ENCODE results near the gene RSPH6A. TPM values are rescaled to one million over a fixed set of nuclear protein-coding genes. Genes with fewer than 3 reads are reported as not detected.

Gene RSPH6A
- polyA plus RNA-seq, 2 donors: 0.16 TPM; not detected in 1

- peaks cover 0 to 17% of the 10 kb centered on the region in 2 donors for H3K36me3 ChIP-seq (ENCODE audit: control insufficient read depth in 2 of 2, insufficient read depth in 2 of 2, low read length in 1 of 2)
- peaks cover 5 to 10% of the 10 kb centered on the region in 2 donors for H3K4me1 ChIP-seq (ENCODE audit: control insufficient read depth in 2 of 2, insufficient read depth in 2 of 2, low read length in 1 of 2)
- peak within 1 kb of the TSS; percentile 64 to 76 for H3K4me3 ChIP-seq (ENCODE audit: low read depth in 1 of 2, low read length in 2 of 2)
- H3K9me3 ChIP-seq (ENCODE audit: control insufficient read depth in 2 of 2, insufficient read depth in 1 of 2, low read depth in 1 of 2, low read length in 1 of 2): no peaks in the 10 kb centered on the region
- WGBS, 2 donors: 0 to 1% methylated on average over 51 to 70 of the region's 70 CpGs
- H3K27me3 ChIP-seq (ENCODE audit: control insufficient read depth in 1 of 2, insufficient read depth in 2 of 2, low read length in 2 of 2): no peaks in the 10 kb centered on the region
- peak within 1 kb of the TSS; percentile 96 to 98 for H3K27ac ChIP-seq (ENCODE audit: low read depth in 2 of 2, low read length in 1 of 2)
Measured at GRCh38 chr19:45768984-45769782, 45.9 kb downstream of the RSPH6A start, which contains the start of gene SIX5. TSS of gene SIX5 (minus strand) at chr19:45769252. CDS start at chr19:45768844, 408 bp downstream.

- Histone ChIP-seq H3K36me3 (ENCODE audit: control insufficient read depth in 2 of 2, insufficient read depth in 2 of 2, low read length in 1 of 2) (peaks cover 0 to 17% of the 10 kb centered on the region in 2 donors), H3K4me3 (ENCODE audit: low read depth in 1 of 2, low read length in 2 of 2) (peak overlapping the region; percentile 64 to 76), H3K27me3 (ENCODE audit: control insufficient read depth in 1 of 2, insufficient read depth in 2 of 2, low read length in 2 of 2) (no peaks in the 10 kb centered on the region), H3K27ac (ENCODE audit: low read depth in 2 of 2, low read length in 1 of 2) (peak overlapping the region; percentile 96 to 98), H3K9me3 (ENCODE audit: control insufficient read depth in 2 of 2, insufficient read depth in 1 of 2, low read depth in 1 of 2, low read length in 1 of 2) (no peaks in the 10 kb centered on the region), H3K4me1 (ENCODE audit: control insufficient read depth in 2 of 2, insufficient read depth in 2 of 2, low read length in 1 of 2) (peaks cover 5 to 10% of the 10 kb centered on the region in 2 donors)
- 0 to 1% methylated on average over 6 to 33 of the region's 33 CpGs for WGBS, 2 donors
Measured at GRCh38 chr19:45768655-45768983, 46.5 kb downstream of the RSPH6A start.

- H3K27me3 ChIP-seq (ENCODE audit: control insufficient read depth in 1 of 2, insufficient read depth in 2 of 2, low read length in 2 of 2): no peaks in the 10 kb centered on the region
- peaks cover 5 to 10% of the 10 kb centered on the region in 2 donors for H3K4me1 ChIP-seq (ENCODE audit: control insufficient read depth in 2 of 2, insufficient read depth in 2 of 2, low read length in 1 of 2)
- WGBS, 2 donors: 1% methylated on average over 66 to 102 of the region's 102 CpGs
Measured at GRCh38 chr19:45767881-45768654, 47.0 kb downstream of the RSPH6A start.

GRCh38 chr19:45767410-45767880 is 47.7 kb downstream of the RSPH6A start:
- Histone ChIP-seq H3K27me3 (ENCODE audit: control insufficient read depth in 1 of 2, insufficient read depth in 2 of 2, low read length in 2 of 2) (no peaks in the 10 kb centered on the region), H3K4me3 (ENCODE audit: low read depth in 1 of 2, low read length in 2 of 2) (peak overlapping the region; percentile 64 to 76), H3K9me3 (ENCODE audit: control insufficient read depth in 2 of 2, insufficient read depth in 1 of 2, low read depth in 1 of 2, low read length in 1 of 2) (no peaks in the 10 kb centered on the region), H3K4me1 (ENCODE audit: control insufficient read depth in 2 of 2, insufficient read depth in 2 of 2, low read length in 1 of 2) (peaks cover 5 to 10% of the 10 kb centered on the region in 2 donors), H3K27ac (ENCODE audit: low read depth in 2 of 2, low read length in 1 of 2) (peak overlapping the region; percentile 96 to 98), H3K36me3 (ENCODE audit: control insufficient read depth in 2 of 2, insufficient read depth in 2 of 2, low read length in 1 of 2) (peaks cover 0 to 14% of the 10 kb centered on the region in 2 donors)
- WGBS, 2 donors: 8 to 13% methylated on average over 24 to 31 of the region's 31 CpGs

More at GRCh38 chr19:45767881-45768654, 47.0 kb downstream of the RSPH6A start:
- Histone ChIP-seq H3K4me3 (ENCODE audit: low read depth in 1 of 2, low read length in 2 of 2) (peak overlapping the region; percentile 64 to 76), H3K9me3 (ENCODE audit: control insufficient read depth in 2 of 2, insufficient read depth in 1 of 2, low read depth in 1 of 2, low read length in 1 of 2) (no peaks in the 10 kb centered on the region), H3K27ac (ENCODE audit: low read depth in 2 of 2, low read length in 1 of 2) (peak overlapping the region; percentile 96 to 98), H3K36me3 (ENCODE audit: control insufficient read depth in 2 of 2, insufficient read depth in 2 of 2, low read length in 1 of 2) (peaks cover 0 to 17% of the 10 kb centered on the region in 2 donors)

GRCh38 chr19:45766869-45767346 is 48.2 kb downstream of the RSPH6A start:
- 16 to 24% methylated on average over 24 of the region's 24 CpGs for WGBS, 2 donors
- Histone ChIP-seq H3K9me3 (ENCODE audit: control insufficient read depth in 2 of 2, insufficient read depth in 1 of 2, low read depth in 1 of 2, low read length in 1 of 2) (no peaks in the 10 kb centered on the region), H3K27ac (ENCODE audit: low read depth in 2 of 2, low read length in 1 of 2) (peak overlapping the region; percentile 96 to 98), H3K4me3 (ENCODE audit: low read depth in 1 of 2, low read length in 2 of 2) (peak overlapping the region; percentile 64 to 76), H3K36me3 (ENCODE audit: control insufficient read depth in 2 of 2, insufficient read depth in 2 of 2, low read length in 1 of 2) (peaks cover 0 to 13% of the 10 kb centered on the region in 2 donors), H3K4me1 (ENCODE audit: control insufficient read depth in 2 of 2, insufficient read depth in 2 of 2, low read length in 1 of 2) (peaks cover 5 to 10% of the 10 kb centered on the region in 2 donors), H3K27me3 (ENCODE audit: control insufficient read depth in 1 of 2, insufficient read depth in 2 of 2, low read length in 2 of 2) (no peaks in the 10 kb centered on the region)

GRCh38 chr19:45766296-45766868 is 48.7 kb downstream of the RSPH6A start:
- no peaks in the 10 kb centered on the region for H3K27me3 ChIP-seq (ENCODE audit: control insufficient read depth in 1 of 2, insufficient read depth in 2 of 2, low read length in 2 of 2)
- peak overlapping the region; percentile 96 to 98 for H3K27ac ChIP-seq (ENCODE audit: low read depth in 2 of 2, low read length in 1 of 2)
- 50 to 53% methylated on average over 11 to 17 of the region's 17 CpGs for WGBS, 2 donors
- H3K4me3 ChIP-seq (ENCODE audit: low read depth in 1 of 2, low read length in 2 of 2): peak overlapping the region; percentile 64 to 76
- no peaks in the 10 kb centered on the region for H3K9me3 ChIP-seq (ENCODE audit: control insufficient read depth in 2 of 2, insufficient read depth in 1 of 2, low read depth in 1 of 2, low read length in 1 of 2)
- peaks cover 0 to 8% of the 10 kb centered on the region in 2 donors for H3K36me3 ChIP-seq (ENCODE audit: control insufficient read depth in 2 of 2, insufficient read depth in 2 of 2, low read length in 1 of 2)
- H3K4me1 ChIP-seq (ENCODE audit: control insufficient read depth in 2 of 2, insufficient read depth in 2 of 2, low read length in 1 of 2): peaks cover 5 to 10% of the 10 kb centered on the region in 2 donors

- Histone ChIP-seq H3K36me3 (ENCODE audit: control insufficient read depth in 2 of 2, insufficient read depth in 2 of 2, low read length in 1 of 2) (peaks cover 0 to 8% of the 10 kb centered on the region in 2 donors), H3K9me3 (ENCODE audit: control insufficient read depth in 2 of 2, insufficient read depth in 1 of 2, low read depth in 1 of 2, low read length in 1 of 2) (no peaks in the 10 kb centered on the region), H3K4me1 (ENCODE audit: control insufficient read depth in 2 of 2, insufficient read depth in 2 of 2, low read length in 1 of 2) (peaks cover 2 to 10% of the 10 kb centered on the region in 2 donors), H3K4me3 (ENCODE audit: low read depth in 1 of 2, low read length in 2 of 2) (no peak overlapping the region), H3K27ac (ENCODE audit: low read depth in 2 of 2, low read length in 1 of 2) (peak overlapping the region; percentile 42 to 98), H3K27me3 (ENCODE audit: control insufficient read depth in 1 of 2, insufficient read depth in 2 of 2, low read length in 2 of 2) (no peaks in the 10 kb centered on the region)
- 69 to 70% methylated on average over 21 to 23 of the region's 23 CpGs for WGBS, 2 donors
Measured at GRCh38 chr19:45765702-45766295, 49.3 kb downstream of the RSPH6A start.

GRCh38 chr19:45764945-45765701 is 50.0 kb downstream of the RSPH6A start:
- Histone ChIP-seq H3K27ac (ENCODE audit: low read depth in 2 of 2, low read length in 1 of 2) (peak overlapping the region; percentile 3 to 38), H3K4me1 (ENCODE audit: control insufficient read depth in 2 of 2, insufficient read depth in 2 of 2, low read length in 1 of 2) (peaks cover 2 to 10% of the 10 kb centered on the region in 2 donors), H3K9me3 (ENCODE audit: control insufficient read depth in 2 of 2, insufficient read depth in 1 of 2, low read depth in 1 of 2, low read length in 1 of 2) (no peaks in the 10 kb centered on the region), H3K27me3 (ENCODE audit: control insufficient read depth in 1 of 2, insufficient read depth in 2 of 2, low read length in 2 of 2) (no peaks in the 10 kb centered on the region), H3K4me3 (ENCODE audit: low read depth in 1 of 2, low read length in 2 of 2) (no peak overlapping the region), H3K36me3 (ENCODE audit: control insufficient read depth in 2 of 2, insufficient read depth in 2 of 2, low read length in 1 of 2) (peaks cover 0 to 8% of the 10 kb centered on the region in 2 donors)
- 58 to 65% methylated on average over 21 of the region's 21 CpGs for WGBS, 2 donors

Measured in esophagus (tissue), 2 donors.